Stimulated activated CD4-positive, alpha-beta T cell treated with anti-CD3 and anti-CD28 coated beads, Interleukin-2, amount 100 ng/mL, for 4 hours (primary cell): ENCODE data around the gene MARF1.
"Not testable (repeated sequence)": the region's sequence is repeated elsewhere in the genome, so short reads cannot be mapped to it uniquely, and the experiment has no call there.

Source experiments
- DNase-seq: peaks from one replicate; pipeline ENCODE4 v3.0.0-alpha.2; 2020; ENCODE audit warnings: low read depth

The MARF1 gene

DNA sequence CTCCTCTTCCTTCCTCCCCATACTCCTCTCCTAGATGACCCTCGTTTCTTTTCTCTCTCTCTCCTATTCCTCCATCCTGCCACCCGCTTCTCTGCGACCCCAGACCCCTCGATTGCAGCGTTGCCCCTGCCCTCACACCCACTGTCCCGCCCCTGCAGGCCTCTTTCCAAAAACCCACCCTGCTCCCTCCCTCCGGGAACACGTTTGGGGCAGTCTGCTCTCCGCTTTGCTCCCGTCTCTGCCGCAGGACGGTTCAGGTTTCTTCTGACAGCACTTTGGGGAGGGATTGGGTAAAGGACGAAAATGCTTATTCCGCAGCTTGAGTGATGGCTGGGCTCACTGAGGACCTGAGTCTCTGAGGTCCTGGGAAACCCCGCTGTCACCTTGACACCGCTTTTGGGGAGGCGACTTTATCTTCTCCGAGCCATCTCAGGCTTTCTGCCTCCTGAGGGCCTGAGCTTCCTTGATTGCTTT lies 7.8 kb upstream of the MARF1 start:
- no peak for DNase-seq

DNA sequence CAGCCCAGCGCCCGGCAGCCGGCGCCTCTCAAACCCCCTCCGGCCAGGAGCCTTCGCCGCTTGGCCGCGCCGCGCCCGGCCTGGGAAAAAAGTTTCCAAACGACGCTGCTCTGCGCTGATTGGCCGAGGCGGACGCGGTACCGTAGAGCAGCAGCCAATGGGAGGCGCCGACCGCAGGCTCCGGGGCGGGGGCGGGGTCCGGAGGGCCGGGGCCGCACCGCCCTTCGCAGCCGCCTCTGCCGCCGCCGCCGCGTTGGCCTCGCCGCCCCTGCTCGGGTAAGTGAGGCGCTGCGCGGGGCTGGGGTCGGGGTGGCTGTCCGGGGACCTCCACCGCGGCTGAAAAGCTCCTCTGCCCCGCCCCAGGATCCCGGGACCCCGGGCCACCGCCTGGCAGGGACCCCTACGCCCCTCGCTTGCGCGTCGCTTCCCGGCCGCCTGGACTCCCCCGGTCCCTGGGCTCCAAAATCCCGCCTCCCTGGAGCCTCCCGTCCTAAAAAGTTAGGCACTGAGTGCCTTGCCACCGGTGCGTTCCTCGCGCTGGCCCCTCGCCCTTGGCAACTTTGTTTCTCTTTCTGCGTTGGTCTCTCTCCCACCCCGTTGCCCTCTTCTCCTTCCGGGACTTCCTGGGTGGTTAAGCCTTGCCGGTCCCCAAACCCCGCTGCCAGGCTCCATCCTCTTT lies 7.2 kb upstream of the MARF1 start, which contains the start of gene NDE1:
NDE1 (plus strand) TSS at position 227 of the 679 bp plus-strand sequence. CDS start 14,534 bp downstream, outside the sequence.
- DNase-seq: peak; percentile 73

DNA sequence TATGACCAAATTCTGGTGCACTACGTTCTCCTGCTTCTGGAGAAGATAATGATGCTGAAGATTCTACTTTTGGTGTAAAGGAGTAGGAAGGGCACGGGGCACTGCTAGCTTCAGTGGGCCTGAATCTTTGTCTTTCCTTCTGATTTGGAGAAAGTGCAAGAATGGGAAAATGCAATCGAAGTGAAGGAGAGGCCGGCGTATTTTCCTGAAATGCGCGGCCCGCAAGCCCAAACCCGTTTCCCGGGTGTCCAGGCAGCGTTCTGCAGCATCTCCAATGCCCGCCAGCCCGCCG lies 6.7 kb upstream of the MARF1 start:
- DNase-seq: no peak

DNA sequence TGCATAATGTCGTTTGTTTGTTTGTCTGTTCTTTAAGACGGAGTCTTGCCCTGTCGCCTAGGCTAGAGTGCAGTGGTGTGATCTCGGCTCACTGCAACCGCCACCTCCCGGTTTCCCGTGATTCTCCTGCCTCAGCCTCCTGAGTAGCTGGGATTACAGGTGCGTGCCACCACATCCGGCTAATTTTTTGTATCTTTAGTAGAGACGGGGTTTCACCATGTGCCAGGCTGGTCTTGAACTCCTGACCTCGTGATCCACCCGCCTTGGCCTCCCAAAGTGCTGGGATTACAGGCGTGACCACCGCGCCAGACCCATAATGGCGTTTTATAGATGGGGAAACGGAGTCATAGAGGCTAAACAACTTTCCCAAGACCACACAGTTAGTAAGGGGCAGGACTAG lies 6.4 kb upstream of the MARF1 start:
- DNase-seq: not testable (repeated sequence)

DNA sequence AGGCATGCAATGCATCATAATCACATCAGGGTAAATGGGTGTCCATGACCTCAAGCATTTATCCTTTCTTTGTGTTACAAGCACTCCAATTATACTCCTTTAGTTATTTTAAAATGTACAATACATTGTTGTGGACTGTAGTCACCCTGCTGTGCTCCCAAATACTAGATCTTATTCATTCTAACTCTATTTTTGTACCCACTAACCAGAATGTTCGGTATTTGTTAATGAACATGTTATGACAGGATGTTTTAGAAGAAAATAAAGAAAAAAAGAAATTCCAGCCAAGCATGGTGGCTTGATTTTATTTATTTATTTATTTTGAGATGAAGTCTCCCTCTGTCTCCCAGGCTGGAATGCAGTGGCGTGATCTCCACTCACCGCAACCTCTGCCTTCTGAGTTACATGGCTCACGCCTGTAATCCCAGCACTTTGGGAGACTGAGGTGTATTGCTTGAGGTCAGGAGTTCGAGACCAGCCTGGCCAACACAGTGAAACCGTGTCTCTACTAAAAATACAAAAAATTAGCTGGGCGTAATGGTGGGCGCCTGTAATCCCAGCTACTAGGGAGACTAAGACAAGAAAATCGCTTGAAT lies 5.3 kb upstream of the MARF1 start:
- DNase-seq: no peak

DNA sequence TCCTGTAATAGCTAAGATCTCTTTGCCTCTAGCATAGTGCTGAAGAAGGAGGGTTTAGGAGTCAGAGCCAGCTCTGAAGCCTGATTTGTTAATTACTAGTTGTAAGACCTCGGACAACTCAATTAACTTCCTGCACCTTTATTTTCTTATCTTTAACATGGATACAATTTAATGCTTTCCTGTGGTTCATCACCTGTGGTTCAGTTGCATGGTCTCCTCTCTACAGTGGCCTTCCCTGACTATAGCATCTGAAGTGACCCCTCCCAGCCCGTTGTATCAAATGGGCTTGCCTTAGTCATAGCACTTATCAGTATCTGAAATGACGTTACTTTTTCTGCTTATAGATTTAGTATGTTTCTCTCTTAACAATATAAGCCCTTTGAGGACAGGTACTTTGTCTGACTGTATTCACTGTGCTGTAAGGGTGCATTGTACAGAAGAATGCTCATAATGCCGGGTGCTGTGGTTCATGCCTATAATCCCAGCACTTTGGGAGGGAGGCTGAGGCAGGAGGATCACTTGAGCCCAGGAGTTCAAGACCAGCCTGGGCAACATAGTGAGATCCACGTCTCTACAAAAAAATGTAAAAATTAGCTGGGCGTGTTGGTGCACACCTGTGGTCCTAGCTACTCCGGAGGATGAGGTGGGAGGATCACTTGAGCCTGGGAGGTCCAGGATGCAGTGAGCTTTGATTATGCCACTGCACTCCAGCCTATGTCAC lies 4.5 kb upstream of the MARF1 start:
- no peak for DNase-seq

DNA sequence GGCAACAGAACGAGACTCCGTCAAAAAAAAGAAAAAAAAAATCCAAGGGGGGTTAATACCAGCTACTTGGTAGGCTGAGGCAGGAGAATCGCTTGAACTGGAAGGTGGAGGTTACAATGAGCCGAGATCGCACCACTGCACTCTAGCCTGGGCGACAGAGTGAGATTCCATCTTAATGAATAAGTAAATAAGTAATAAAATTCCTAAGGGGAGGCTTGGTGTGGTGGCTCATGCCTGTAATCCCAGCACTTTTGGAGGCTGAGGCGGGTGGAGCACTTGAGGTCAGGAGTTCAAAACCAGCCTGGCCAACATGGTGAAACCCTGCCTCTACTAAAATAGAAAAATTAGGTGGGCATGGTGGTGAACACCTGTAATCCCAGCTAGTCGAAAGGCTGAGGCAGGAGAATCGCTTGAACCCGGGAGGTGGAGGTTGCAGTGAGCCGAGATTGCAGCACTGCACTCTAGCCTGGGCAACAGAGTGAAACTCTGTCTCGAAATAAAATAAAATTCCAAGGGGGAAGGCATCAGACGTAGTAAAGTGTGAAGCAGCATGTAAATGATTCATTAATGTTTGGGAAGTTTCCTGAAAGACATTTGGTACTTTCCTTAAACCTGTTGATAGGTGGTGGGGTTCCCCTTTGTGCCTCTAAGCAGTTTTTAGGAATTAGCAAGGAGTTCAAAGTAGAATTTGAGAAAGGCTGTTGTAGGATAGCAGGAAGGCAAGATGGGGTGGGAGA lies 3.8 kb upstream of the MARF1 start:
- not testable (repeated sequence) for DNase-seq

DNA sequence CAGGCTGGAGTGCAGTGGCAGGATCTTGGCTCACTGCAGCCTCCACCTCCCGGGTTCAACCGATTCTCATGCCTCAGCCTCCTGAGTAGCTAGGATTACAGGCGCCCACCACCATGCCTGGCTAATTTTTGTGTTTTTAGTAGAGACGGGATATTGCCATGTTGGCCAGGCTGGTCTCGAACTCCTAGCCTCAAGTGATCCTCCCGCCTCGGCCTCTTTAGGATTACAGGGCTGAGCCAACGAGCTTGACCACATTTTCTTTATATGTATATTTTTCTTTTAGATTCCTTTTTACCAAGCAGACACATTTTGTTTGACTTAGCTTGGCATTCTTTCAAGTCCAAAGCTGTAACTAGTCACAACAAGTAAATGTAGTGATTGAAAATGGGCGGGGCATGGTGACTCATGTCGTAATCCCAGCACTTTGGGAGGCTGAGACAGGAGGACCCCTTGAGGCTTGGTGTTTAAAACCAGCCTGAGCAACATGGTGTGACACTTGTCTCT lies 2.1 kb upstream of the MARF1 start:
- DNase-seq: not testable (repeated sequence)

DNA sequence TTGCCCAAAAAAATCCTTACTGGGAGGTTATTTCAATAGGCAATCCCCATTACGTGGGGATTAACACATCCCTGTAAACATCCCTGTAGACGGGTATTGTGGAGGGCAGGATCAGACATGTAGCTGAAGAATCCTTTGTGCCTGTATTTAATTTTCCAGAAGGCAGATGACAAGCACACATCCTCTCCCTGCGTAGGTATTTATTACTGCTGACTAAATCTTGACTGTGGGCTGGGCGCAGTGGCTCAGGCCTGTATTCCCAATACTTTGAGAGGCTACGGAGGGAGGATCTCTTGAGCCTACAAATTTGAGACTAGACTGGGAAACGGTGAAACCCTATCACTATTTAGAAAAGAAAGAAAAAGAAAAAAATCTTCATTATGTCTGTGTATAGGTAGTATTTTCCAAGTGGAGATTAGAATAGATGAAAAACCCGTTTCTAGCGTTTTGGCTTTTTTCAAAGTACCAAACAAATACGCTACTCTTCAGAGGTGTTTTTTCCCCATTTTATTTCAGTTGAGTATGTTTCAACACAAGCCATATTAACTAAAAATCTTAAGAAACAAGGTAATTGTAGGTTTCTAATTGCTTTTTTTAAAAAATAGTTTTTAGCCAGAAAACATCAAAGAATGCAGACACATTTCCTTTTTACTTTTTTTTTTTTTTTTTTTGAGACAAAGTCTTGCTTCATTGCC lies 1.5 kb upstream of the MARF1 start:
- DNase-seq: no peak

DNA sequence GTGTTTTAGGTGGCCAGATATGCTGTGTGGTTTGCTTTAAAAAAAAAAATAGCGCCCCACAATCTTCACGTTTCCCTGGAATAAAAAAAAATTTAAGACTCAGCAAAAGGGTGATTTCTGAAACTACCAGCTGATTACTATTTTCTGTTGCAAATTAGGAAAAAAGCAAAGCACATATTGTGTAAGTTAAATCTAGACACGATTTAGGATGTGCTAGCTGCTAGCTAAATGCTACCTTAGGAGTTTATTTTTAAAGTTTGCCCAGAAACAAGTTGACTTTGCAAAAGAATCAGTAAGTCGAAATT lies 944 bp upstream of the MARF1 start:
- no peak for DNase-seq

DNA sequence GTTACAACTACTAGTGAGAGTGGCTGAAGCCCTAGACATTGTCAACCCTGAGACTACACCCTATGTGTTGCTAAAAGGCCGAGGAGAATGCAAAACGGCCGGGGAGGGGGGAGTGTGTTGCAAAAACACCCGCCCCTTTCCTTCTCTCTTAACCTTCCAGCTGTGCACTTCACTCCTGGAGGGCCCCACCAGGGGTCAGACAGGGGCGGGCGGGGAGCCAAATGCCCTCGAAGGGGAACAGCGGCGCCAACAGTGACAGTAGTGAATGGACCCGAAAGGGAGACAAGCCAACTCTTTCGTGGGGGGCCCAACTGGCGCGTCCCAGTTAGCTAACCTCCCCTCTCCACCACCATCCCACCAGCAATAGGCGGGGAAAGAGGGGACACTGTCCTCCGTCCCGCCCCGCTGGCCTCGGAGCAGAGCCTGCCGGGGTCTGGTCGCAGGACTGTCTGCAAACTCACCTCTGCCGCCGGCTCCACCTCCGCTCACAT lies 352 bp downstream of the MARF1 start:
- DNase-seq: peak; percentile 46

DNA sequence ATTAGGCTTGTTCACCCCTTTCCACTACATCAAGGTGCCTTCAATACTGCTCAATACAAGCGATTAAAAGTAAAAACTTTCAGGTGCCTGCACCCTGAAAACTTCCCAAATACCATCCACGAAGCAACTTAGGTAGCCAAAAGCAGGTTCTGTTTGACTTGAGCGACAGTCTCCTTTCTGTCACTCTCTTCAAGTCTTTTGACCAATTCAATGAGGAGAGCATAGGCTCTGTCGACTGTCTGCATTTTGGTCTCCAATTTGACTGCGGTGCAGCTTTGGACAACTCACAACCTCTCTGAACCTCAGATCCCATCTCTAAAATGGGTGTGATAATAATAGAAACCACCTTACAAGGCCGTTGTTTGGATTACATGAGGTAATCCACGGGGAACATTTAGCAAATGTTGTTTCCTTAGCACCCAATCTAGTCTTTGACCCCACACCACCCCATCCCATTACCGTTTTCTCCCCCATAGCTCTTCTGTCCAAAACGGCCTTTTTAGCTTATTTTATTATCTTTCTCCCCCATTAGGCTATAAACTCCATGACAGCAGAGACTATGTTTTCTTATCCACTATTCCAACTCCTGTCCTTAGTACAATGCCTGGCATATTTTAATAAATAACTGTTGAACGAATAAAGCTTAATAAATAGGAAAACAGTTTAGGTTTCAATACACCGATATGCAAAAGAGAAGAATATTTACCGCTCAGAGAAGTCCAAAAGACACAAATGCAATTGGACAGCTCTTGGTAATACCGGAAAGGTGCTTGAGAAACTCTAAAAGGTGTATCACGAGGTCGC lies 999 bp downstream of the MARF1 start:
- no peak for DNase-seq

DNA sequence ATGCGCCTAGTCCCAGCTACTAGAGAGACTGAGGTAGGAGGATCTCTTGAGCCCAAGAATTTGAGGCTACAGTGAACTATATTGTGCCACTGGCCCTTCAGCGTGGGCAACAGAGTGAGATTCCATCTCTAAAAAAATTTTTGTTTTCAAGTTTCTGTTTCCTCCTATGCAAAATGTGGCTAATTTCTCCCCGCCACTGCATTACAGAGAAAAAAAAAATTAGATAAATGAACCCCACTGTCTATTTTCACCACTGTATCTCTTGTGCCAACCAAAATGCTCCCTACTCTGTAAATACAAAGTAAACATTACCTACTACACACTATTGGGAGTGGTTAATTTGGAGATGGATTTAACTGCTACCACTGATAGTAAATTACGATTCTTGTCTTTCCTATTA lies 2.0 kb downstream of the MARF1 start:
- no peak for DNase-seq

DNA sequence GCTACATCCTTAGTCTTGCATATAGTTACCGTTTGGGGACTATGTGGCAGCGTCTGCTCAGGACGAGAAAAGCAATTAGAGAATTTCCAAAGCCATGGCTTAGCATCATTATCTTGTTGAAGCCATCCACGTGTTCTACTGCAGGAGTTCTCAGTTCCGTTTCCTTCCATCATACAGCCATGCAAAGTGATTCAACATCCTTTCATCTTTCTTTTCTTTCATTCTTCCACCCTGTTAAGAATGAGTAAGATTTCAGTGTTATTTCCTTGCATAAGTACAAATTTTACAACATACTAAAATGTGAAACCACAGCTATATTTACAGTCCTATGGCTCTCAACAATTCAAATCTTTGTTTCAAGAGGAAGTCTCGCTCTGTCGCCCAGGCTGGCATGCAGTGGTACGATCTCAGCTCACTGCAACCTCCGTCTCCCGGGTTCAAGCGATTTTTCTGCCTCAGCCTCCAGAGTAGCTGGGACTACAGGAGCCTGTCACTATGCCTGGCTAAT lies 3.8 kb downstream of the MARF1 start:
- DNase-seq: no peak

DNA sequence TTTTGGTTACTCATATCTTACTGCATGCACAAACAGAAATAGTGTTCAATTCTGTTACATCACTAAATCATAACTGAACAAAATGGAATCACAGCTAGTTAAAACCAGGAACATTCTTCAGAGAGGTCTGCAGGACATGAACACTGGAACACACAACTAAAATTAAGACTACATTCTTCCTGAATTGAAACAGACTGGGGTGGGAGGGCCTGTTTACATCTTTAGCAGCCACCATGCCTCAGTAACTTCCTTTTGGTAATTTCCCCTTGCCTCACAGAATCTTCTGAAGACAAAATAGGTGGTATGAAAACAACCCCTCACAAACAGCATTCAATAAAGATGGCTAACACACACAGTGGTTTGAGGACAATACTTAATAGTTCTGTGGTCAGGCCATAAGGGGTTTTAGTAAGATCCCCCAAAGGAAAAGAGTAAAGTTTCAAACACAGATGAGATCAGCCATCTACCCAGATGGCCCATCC lies 6.5 kb downstream of the MARF1 start:
- no peak for DNase-seq

DNA sequence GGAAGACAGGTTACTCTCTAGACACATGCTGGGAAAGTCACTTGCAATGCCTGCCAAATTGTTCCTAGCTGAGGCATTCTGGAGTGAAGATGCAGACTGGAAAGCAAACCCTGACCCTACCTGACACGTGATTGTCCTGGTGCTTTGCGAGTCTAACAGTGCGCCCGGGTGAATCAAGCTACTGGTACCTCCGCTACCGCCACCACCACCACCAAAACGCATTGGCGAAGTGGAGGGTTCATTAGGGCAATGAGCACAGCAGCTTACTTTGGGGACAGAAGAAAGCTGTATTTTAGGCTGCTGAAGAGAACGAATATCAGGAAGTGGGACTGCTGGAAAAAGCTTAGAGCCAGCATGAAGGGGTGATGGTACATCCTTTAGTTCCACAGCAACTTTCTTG lies 7.0 kb downstream of the MARF1 start:
- DNase-seq: no peak

DNA sequence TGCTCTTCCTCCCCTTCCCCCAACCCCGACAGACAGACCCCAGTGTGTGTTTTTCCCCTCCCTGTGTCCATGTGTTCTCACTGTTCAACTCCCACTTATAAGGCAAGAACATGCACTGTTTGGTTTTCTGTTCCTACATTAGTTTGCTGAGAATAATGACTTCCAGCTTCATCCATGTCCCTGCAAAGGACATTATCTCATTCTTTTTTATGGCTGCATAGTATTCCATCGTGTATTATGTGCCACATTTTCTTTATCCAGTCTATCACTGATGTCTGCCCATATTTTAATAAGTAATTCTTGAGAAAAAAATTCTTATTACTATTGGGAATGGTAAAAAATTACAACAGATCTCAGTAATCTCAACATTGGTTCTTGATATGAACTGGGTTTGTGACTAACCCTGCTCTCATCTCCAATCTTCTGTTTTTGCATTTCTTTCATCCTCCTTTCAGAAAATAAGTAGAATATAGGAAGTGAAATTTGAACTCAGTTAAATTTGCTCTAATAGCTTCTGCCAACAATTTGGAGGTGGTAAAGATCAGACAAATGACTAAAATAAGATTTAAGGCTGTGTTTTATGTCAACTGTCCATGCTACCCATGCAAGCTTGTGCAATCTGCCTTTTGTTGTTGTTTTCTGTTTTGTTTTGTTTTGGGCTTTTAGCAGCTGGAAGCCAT lies 11.1 kb downstream of the MARF1 start:
- DNase-seq: no peak

DNA sequence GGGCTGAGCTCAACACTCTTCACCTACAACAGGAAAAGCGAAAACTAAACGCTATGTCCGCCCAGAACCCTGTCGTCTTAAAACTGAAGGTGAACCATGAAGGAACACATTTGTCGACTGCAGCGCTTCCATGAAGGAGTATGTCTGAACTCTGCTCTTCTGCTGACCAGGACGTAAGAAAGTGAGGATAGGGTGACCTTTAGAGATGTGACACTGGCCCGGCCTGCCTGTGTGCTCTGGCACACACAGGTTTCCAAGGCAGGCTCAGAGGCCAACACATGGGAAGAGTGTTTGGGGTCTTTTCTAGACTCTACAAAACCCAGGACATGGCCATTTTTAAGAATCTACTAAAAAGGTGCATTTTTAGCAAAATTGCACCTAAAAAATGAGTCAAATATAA lies 21.1 kb downstream of the MARF1 start:
- DNase-seq: no peak

DNA sequence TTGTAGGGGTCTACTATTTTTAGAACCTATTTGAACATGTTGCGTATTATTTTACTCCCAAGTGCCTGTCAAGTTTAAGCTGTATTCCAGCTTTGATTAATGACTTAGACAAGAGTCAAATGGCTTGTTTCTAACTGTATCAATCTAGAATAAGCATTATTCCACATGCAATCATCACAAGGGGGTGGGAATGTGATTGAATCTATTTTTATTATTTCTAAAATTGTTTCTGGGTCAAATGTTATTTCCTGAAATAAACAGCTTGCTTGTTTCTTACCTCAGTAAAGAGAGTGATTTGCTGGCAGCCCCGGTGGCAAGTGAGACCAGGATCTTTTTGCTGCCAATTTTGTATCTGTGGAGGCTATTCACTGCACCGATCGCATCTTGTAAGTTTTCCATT lies 21.5 kb downstream of the MARF1 start:
- no peak for DNase-seq

DNA sequence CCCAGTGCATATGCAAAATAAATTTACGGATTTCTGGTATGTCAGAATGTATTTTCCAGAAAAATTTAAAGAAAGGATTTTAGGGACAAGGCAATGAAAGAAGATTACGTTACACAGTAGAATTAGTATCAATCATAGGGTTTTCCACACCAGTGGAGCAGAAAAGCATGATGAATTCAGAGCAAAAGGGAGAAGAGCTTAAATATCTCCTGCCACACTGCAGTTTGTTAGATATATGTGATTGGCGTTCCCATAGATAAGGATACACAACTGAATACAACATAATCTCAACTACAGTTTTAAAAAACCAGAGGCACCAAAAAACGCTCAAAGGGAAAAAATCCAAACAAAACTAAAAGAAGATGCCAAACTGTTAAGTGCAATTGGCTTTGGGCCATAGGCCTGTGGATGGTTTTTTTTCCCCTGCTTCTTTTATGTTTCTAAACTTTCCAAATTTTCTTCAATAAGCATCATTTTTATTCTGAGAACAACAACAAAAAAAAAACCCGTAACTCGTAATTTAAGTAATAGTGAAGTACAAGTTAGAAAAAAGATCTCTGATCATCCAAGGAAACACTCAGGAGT lies 22.3 kb downstream of the MARF1 start:
- no peak for DNase-seq
